C4-2B (cell line): Measurements from ENCODE around the gene SIX5.

ENCODE experiments used
- H3K27ac ChIP-seq: fragments of 450-650 bp; 2 replicates; pipeline ENCODE4 v1.5.1; 2017
- ZFX ChIP-seq: fragments of 450-650 bp; IDR thresholded peaks from 2 replicates; pipeline ENCODE4 v1.6.1; 2017
- TF ChIP-seq, protein P1 (sequence below): fragments of 450-650 bp; conservative IDR thresholded peaks from 2 replicates; pipeline ENCODE4 v1.5.1; 2017; ENCODE audit warnings: mild to moderate bottlenecking

Gene SIX5

GRCh38 chr19:45814166-45814780, 45.2 kb upstream of the SIX5 start:
- H3K27ac ChIP-seq: no peak overlapping the region
- TF ChIP-seq, protein P1, sequence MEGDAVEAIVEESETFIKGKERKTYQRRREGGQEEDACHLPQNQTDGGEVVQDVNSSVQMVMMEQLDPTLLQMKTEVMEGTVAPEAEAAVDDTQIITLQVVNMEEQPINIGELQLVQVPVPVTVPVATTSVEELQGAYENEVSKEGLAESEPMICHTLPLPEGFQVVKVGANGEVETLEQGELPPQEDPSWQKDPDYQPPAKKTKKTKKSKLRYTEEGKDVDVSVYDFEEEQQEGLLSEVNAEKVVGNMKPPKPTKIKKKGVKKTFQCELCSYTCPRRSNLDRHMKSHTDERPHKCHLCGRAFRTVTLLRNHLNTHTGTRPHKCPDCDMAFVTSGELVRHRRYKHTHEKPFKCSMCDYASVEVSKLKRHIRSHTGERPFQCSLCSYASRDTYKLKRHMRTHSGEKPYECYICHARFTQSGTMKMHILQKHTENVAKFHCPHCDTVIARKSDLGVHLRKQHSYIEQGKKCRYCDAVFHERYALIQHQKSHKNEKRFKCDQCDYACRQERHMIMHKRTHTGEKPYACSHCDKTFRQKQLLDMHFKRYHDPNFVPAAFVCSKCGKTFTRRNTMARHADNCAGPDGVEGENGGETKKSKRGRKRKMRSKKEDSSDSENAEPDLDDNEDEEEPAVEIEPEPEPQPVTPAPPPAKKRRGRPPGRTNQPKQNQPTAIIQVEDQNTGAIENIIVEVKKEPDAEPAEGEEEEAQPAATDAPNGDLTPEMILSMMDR: no peak
- TF ChIP-seq ZFX: no peak

DNA sequence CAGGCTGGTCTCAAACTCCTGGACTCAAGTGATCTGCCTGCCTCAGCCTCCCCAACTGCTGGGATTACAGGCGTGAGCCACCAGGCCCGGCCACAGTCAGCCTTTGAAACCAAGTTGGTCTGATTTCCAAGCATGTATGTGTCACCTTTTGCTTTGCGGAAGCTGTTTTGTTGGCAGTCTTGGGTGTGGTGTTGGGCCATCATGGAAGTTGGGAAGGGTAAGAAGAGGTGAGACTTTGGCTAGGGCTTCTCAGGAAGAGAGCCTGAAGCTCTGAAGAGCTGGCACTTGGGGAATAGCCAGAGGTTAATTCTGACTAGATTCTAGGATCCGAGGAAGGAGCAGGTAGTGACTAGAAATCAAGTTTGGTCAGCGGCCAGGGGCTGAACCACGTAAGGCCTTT, 43.2 kb upstream of the SIX5 start:
- no peak for TF ChIP-seq ZFX
- TF ChIP-seq, protein P1: no peak
- no peak overlapping the region for H3K27ac ChIP-seq

GRCh38 chr19:45809643-45810159, 40.6 kb upstream of the SIX5 start:
- H3K27ac ChIP-seq: no peak overlapping the region
- TF ChIP-seq, protein P1: no peak
- TF ChIP-seq ZFX: no peak

DNA sequence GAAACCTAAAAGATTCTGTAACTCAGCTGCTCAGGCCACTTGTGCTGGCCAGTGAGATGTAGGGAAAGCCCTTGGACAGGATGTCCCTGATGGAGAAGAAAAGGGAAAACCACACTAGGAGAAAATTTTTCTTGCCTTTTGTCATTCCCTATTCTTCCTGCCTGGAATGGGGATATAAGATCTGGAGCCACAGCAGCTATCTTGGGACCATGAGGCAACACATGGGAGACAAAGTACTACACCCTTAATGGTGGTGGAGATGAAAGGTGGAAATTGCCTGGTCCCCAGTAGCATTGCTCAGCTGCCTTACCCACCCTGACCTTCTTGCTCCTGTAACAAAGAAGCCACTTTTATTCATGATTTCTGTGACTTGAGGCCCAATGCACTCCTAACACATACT, 36.7 kb upstream of the SIX5 start:
- TF ChIP-seq ZFX: no peak
- TF ChIP-seq, protein P1: no peak
- H3K27ac ChIP-seq: no peak overlapping the region

- no peak overlapping the region for H3K27ac ChIP-seq
- TF ChIP-seq, protein P1: no peak
- no peak for TF ChIP-seq ZFX
These were observed 35.8 kb upstream of the SIX5 start for GRCh38 chr19:45804959-45805230.

- H3K27ac ChIP-seq: no peak overlapping the region
- TF ChIP-seq ZFX: no peak
- TF ChIP-seq, protein P1: no peak
These were observed 35.3 kb upstream of the SIX5 start for GRCh38 chr19:45804140-45804958.

DNA sequence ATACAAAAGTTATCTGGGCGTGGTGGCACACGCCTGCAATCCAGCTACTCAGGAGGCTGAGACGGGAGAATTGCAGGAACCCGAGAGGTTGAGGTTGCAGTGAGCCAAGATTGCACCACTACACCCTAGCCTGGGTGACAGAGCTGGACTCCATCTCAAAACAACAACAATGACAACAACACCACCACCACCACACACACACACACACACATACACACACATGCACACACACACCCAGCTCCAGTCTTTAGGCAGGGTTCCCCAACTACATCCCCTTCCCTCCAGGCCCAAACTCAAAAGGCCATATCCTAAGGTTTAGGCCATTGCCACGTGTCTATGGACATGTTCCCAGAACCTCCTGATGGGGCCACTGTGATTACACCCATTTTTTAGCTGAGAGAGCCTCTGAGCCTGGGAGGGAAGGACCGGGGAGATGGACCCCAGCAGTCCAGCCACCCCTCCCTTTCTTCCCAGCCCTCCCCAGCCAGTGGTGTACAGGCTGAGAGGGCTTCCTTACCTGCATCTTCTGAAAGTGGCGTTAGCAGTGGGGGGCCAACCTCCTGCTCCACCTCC, 32.6 kb upstream of the SIX5 start:
- TF ChIP-seq ZFX: no peak
- TF ChIP-seq, protein P1: no peak
- H3K27ac ChIP-seq: no peak overlapping the region
